ENCODE measurements around the gene ENPP1.
"Not testable (repeated sequence)": the region's sequence is repeated elsewhere in the genome, so short reads cannot be mapped to it uniquely, and the experiment has no call there.

The ENPP1 gene

GRCh38 chr6:131851049-131851769 is 43.4 kb downstream of the ENPP1 start:
- no peak for DNase-seq (ENCODE audit: low read depth)
- Histone ChIP-seq H3K4me3 (ENCODE audit: low read length) (no peak overlapping the region), H3K9me3 (ENCODE audit: control insufficient read depth, low read length) (no peaks in the 10 kb centered on the region)

GRCh38 chr6:131852200-131852599 is 44.4 kb downstream of the ENPP1 start:
- no peak for DNase-seq (ENCODE audit: low read depth)
- H3K9ac ChIP-seq (ENCODE audit: low read length): no peak overlapping the region
- H3K4me1 ChIP-seq (ENCODE audit: control insufficient read depth, insufficient read depth, low read length): no peaks in the 10 kb centered on the region
- peaks cover 3% of the 10 kb centered on the region for H3K36me3 ChIP-seq (ENCODE audit: control insufficient read depth, insufficient read depth, low read length, severe bottlenecking)
- no peaks in the 10 kb centered on the region for H3K27me3 ChIP-seq (replicated peaks; ENCODE audit: control insufficient read depth, insufficient read depth, low read length)
- no peak overlapping the region for H3K4me3 ChIP-seq (ENCODE audit: low read length)
- no peaks in the 10 kb centered on the region for H3K9me3 ChIP-seq (ENCODE audit: control insufficient read depth, low read length)

More at GRCh38 chr6:131851049-131851769, 43.4 kb downstream of the ENPP1 start:
- Histone ChIP-seq H3K9ac (ENCODE audit: low read length) (no peak overlapping the region), H3K4me1 (ENCODE audit: control insufficient read depth, insufficient read depth, low read length) (no peaks in the 10 kb centered on the region), H3K27me3 (replicated peaks; ENCODE audit: control insufficient read depth, insufficient read depth, low read length) (no peaks in the 10 kb centered on the region), H3K36me3 (ENCODE audit: control insufficient read depth, insufficient read depth, low read length, severe bottlenecking) (peaks cover 3% of the 10 kb centered on the region)

GRCh38 chr6:131854803-131855202 is 47.0 kb downstream of the ENPP1 start:
- Histone ChIP-seq H3K9me3 (ENCODE audit: control insufficient read depth, low read length) (no peaks in the 10 kb centered on the region), H3K36me3 (ENCODE audit: control insufficient read depth, insufficient read depth, low read length, severe bottlenecking) (peaks cover 3% of the 10 kb centered on the region), H3K4me3 (ENCODE audit: low read length) (no peak overlapping the region), H3K4me1 (ENCODE audit: control insufficient read depth, insufficient read depth, low read length) (peaks cover 11% of the 10 kb centered on the region), H3K9ac (ENCODE audit: low read length) (no peak overlapping the region), H3K27me3 (replicated peaks; ENCODE audit: control insufficient read depth, insufficient read depth, low read length) (no peaks in the 10 kb centered on the region)
- no peak for DNase-seq (ENCODE audit: low read depth)

GRCh38 chr6:131858765-131859415 is 51.1 kb downstream of the ENPP1 start:
- Histone ChIP-seq H3K27me3 (replicated peaks; ENCODE audit: control insufficient read depth, insufficient read depth, low read length) (no peaks in the 10 kb centered on the region), H3K4me1 (ENCODE audit: control insufficient read depth, insufficient read depth, low read length) (peaks cover 28% of the 10 kb centered on the region), H3K4me3 (ENCODE audit: low read length) (peak overlapping the region; percentile 54), H3K36me3 (ENCODE audit: control insufficient read depth, insufficient read depth, low read length, severe bottlenecking) (no peaks in the 10 kb centered on the region), H3K9ac (ENCODE audit: low read length) (peak overlapping the region; percentile 34), H3K9me3 (ENCODE audit: control insufficient read depth, low read length) (no peaks in the 10 kb centered on the region)
- DNase-seq (ENCODE audit: low read depth): peak; percentile 57

- not testable (repeated sequence) for H3K4me3 ChIP-seq (ENCODE audit: low read length); H3K36me3 ChIP-seq (ENCODE audit: control insufficient read depth, insufficient read depth, low read length, severe bottlenecking); DNase-seq (ENCODE audit: low read depth); H3K9ac ChIP-seq (ENCODE audit: low read length); H3K27me3 ChIP-seq (replicated peaks; ENCODE audit: control insufficient read depth, insufficient read depth, low read length); H3K9me3 ChIP-seq (ENCODE audit: control insufficient read depth, low read length)
- H3K4me1 ChIP-seq (ENCODE audit: control insufficient read depth, insufficient read depth, low read length): peaks cover 34% of the 10 kb centered on the region
These were observed 51.8 kb downstream of the ENPP1 start for GRCh38 chr6:131859658-131860057.

- Histone ChIP-seq H3K36me3 (ENCODE audit: control insufficient read depth, insufficient read depth, low read length, severe bottlenecking) (no peaks in the 10 kb centered on the region), H3K4me3 (ENCODE audit: low read length) (no peak overlapping the region), H3K9me3 (ENCODE audit: control insufficient read depth, low read length) (no peaks in the 10 kb centered on the region), H3K4me1 (ENCODE audit: control insufficient read depth, insufficient read depth, low read length) (peaks cover 37% of the 10 kb centered on the region), H3K27me3 (replicated peaks; ENCODE audit: control insufficient read depth, insufficient read depth, low read length) (no peaks in the 10 kb centered on the region), H3K9ac (ENCODE audit: low read length) (no peak overlapping the region)
- peak; percentile 87 for DNase-seq (ENCODE audit: low read depth)
These were observed 53.6 kb downstream of the ENPP1 start for GRCh38 chr6:131861381-131861780.

- Histone ChIP-seq H3K4me1 (ENCODE audit: control insufficient read depth, insufficient read depth, low read length) (peaks cover 45% of the 10 kb centered on the region), H3K9ac (ENCODE audit: low read length) (no peak overlapping the region), H3K36me3 (ENCODE audit: control insufficient read depth, insufficient read depth, low read length, severe bottlenecking) (no peaks in the 10 kb centered on the region), H3K9me3 (ENCODE audit: control insufficient read depth, low read length) (no peaks in the 10 kb centered on the region), H3K27me3 (replicated peaks; ENCODE audit: control insufficient read depth, insufficient read depth, low read length) (no peaks in the 10 kb centered on the region), H3K4me3 (ENCODE audit: low read length) (no peak overlapping the region)
- DNase-seq (ENCODE audit: low read depth): no peak
These were observed 54.7 kb downstream of the ENPP1 start for GRCh38 chr6:131862476-131862875.

GRCh38 chr6:131867744-131868143 is 59.9 kb downstream of the ENPP1 start:
- no peak for DNase-seq (ENCODE audit: low read depth)

GRCh38 chr6:131868836-131869235 is 61.0 kb downstream of the ENPP1 start:
- no peak for DNase-seq (ENCODE audit: low read depth)

More at GRCh38 chr6:131867744-131868143, 59.9 kb downstream of the ENPP1 start:
- no peaks in the 10 kb centered on the region for H3K36me3 ChIP-seq (ENCODE audit: control insufficient read depth, insufficient read depth, low read length, severe bottlenecking)
- peaks cover 20% of the 10 kb centered on the region for H3K4me1 ChIP-seq (ENCODE audit: control insufficient read depth, insufficient read depth, low read length)
- no peaks in the 10 kb centered on the region for H3K9me3 ChIP-seq (ENCODE audit: control insufficient read depth, low read length)
- H3K27me3 ChIP-seq (replicated peaks; ENCODE audit: control insufficient read depth, insufficient read depth, low read length): no peaks in the 10 kb centered on the region
- no peak overlapping the region for H3K4me3 ChIP-seq (ENCODE audit: low read length)
- no peak overlapping the region for H3K9ac ChIP-seq (ENCODE audit: low read length)

GRCh38 chr6:131875647-131876046 is 67.8 kb downstream of the ENPP1 start:
- Histone ChIP-seq H3K9ac (ENCODE audit: low read length) (no peak overlapping the region), H3K9me3 (ENCODE audit: control insufficient read depth, low read length) (no peaks in the 10 kb centered on the region), H3K4me3 (ENCODE audit: low read length) (no peak overlapping the region), H3K36me3 (ENCODE audit: control insufficient read depth, insufficient read depth, low read length, severe bottlenecking) (peaks cover 9% of the 10 kb centered on the region), H3K4me1 (ENCODE audit: control insufficient read depth, insufficient read depth, low read length) (peaks cover 12% of the 10 kb centered on the region), H3K27me3 (replicated peaks; ENCODE audit: control insufficient read depth, insufficient read depth, low read length) (no peaks in the 10 kb centered on the region)
- no peak for DNase-seq (ENCODE audit: low read depth)

More at GRCh38 chr6:131868836-131869235, 61.0 kb downstream of the ENPP1 start:
- Histone ChIP-seq H3K4me3 (ENCODE audit: low read length) (no peak overlapping the region), H3K9ac (ENCODE audit: low read length) (no peak overlapping the region), H3K4me1 (ENCODE audit: control insufficient read depth, insufficient read depth, low read length) (peaks cover 16% of the 10 kb centered on the region), H3K27me3 (replicated peaks; ENCODE audit: control insufficient read depth, insufficient read depth, low read length) (no peaks in the 10 kb centered on the region), H3K36me3 (ENCODE audit: control insufficient read depth, insufficient read depth, low read length, severe bottlenecking) (peaks cover 4% of the 10 kb centered on the region), H3K9me3 (ENCODE audit: control insufficient read depth, low read length) (no peaks in the 10 kb centered on the region)

- peaks cover 12% of the 10 kb centered on the region for H3K36me3 ChIP-seq (ENCODE audit: control insufficient read depth, insufficient read depth, low read length, severe bottlenecking)
- peaks cover 12% of the 10 kb centered on the region for H3K4me1 ChIP-seq (ENCODE audit: control insufficient read depth, insufficient read depth, low read length)
- no peaks in the 10 kb centered on the region for H3K27me3 ChIP-seq (replicated peaks; ENCODE audit: control insufficient read depth, insufficient read depth, low read length)
- H3K9me3 ChIP-seq (ENCODE audit: control insufficient read depth, low read length): no peaks in the 10 kb centered on the region
- no peak overlapping the region for H3K4me3 ChIP-seq (ENCODE audit: low read length)
- H3K9ac ChIP-seq (ENCODE audit: low read length): no peak overlapping the region
- no peak for DNase-seq (ENCODE audit: low read depth)
These were observed 68.7 kb downstream of the ENPP1 start for GRCh38 chr6:131876545-131876944.

All from adipocyte (in vitro differentiated cells).